Measurements from ENCODE around the gene ITGA1. TPM values are rescaled to one million over a fixed set of nuclear protein-coding genes. Genes with fewer than 3 reads are reported as not detected.

Gene ITGA1
- total RNA-seq, 4 donors from 2014 or later = 41.8 to 94.0 (median 69.6) TPM

DNA sequence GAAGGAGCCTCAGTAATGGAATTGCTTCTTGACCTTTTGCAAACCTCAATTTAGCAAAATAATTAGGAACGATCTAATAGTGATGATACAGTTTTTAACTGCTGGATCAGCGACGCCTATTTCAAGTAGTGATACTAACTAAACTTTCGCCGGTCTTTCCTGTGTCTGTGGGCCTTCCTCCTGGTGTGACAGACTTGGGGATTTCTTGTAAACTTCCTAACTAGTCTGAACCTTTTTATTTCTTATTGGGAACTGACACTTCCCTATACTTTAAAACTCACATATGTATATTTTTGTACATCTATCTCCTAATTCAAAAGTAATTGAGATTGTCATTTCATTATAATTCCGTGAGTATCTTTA is 15.2 kb downstream of the ITGA1 start:
- Histone ChIP-seq H3K27me3 (no peaks in the 10 kb centered on the region), H3K9me3 (no peaks in the 10 kb centered on the region), H3K36me3 (no peaks in the 10 kb centered on the region), H3K27ac (peak overlapping the region; percentile 32 to 96), H3K4me1 (peaks cover 0 to 24% of the 10 kb centered on the region in 2 donors), H3K4me3 (peak overlapping the region in 1 of 2 donors; percentile 54)
- TF ChIP-seq, protein P1, sequence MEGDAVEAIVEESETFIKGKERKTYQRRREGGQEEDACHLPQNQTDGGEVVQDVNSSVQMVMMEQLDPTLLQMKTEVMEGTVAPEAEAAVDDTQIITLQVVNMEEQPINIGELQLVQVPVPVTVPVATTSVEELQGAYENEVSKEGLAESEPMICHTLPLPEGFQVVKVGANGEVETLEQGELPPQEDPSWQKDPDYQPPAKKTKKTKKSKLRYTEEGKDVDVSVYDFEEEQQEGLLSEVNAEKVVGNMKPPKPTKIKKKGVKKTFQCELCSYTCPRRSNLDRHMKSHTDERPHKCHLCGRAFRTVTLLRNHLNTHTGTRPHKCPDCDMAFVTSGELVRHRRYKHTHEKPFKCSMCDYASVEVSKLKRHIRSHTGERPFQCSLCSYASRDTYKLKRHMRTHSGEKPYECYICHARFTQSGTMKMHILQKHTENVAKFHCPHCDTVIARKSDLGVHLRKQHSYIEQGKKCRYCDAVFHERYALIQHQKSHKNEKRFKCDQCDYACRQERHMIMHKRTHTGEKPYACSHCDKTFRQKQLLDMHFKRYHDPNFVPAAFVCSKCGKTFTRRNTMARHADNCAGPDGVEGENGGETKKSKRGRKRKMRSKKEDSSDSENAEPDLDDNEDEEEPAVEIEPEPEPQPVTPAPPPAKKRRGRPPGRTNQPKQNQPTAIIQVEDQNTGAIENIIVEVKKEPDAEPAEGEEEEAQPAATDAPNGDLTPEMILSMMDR (IDR thresholded peaks at IDR 0.05) = no peak
- TF ChIP-seq POLR2A (IDR thresholded peaks at IDR 0.05) = no peak
- intact Hi-C loops (cut with DNase I; ENCODE audit: low total_unique reads) = no loop called here
- DNase-seq = no peak

DNA sequence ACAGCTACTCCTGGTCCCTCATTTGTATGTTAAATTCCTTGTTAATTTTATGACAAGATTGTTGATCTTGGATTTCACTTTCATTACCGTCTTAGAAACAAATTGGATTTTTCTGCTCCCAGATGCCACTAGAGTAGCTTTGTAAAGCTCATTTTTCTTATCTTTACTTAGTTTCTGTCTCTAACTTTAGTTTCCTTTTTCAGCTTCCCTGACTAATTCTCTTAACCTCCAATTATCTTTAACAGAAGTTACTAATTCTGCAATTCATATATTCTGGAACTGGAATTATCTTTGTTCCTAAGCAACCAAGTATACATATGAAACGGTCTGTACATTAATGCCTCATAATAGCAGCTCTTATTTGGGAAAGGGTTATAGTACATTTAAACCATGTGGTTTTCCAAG is 16.7 kb downstream of the ITGA1 start:
- Histone ChIP-seq H3K36me3 (no peaks in the 10 kb centered on the region), H3K27ac (peak overlapping the region; percentile 16 to 96), H3K27me3 (no peaks in the 10 kb centered on the region), H3K9me3 (no peaks in the 10 kb centered on the region), H3K4me1 (peaks cover 4 to 26% of the 10 kb centered on the region in 2 donors), H3K4me3 (no peak overlapping the region)
- no peak for DNase-seq
- intact Hi-C loops (cut with DNase I; ENCODE audit: low total_unique reads) = no loop called here
- no peak for TF ChIP-seq POLR2A (IDR thresholded peaks at IDR 0.05)
- TF ChIP-seq, protein P1 (IDR thresholded peaks at IDR 0.05) = no peak

DNA sequence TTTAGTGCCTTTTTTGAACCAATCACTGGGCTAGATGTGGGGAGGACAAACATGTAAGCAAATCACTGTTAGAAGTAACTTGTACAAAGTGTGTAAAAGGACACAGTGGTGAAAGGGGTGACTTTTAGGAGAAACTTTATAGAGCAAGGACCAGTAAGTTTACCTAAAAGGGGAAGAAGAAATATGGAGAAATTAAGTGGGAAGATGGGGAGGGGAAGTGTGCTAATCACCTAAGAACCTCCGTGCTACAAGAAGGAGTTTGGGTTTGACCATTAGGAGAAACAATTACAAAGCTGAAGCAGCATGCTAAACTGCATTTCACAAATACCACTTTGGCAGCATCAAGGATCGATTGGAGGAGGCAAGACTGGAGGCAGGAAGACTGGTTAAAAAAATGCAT is 17.3 kb downstream of the ITGA1 start:
- peaks cover 4 to 26% of the 10 kb centered on the region in 2 donors for H3K4me1 ChIP-seq
- peak overlapping the region; percentile 16 to 96 for H3K27ac ChIP-seq
- no peaks in the 10 kb centered on the region for H3K9me3 ChIP-seq
- TF ChIP-seq, protein P1 (IDR thresholded peaks at IDR 0.05) = no peak
- H3K27me3 ChIP-seq = no peaks in the 10 kb centered on the region
- H3K36me3 ChIP-seq = no peaks in the 10 kb centered on the region
- no peak overlapping the region for H3K4me3 ChIP-seq
- intact Hi-C loops (cut with DNase I; ENCODE audit: low total_unique reads) = no loop called here
- no peak for DNase-seq

DNA sequence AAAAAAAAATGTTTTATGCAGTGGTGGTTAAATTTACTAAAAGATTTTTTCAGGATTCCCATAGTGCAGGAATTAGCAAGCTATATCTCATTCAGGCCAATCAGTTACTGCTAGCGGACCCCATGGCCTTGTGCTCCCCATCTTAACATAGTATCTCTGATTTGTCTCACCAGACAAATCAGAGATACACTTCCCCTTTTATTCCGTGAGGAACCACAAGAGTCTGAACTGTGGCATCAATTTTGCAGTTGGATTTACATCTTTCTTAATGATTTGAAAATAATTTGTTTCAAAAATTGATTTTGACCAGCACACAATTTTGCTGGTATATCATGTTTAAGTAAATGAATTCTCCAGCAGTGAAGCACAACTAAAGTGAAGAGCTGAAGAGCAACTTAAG is 17.9 kb downstream of the ITGA1 start:
- Histone ChIP-seq H3K9me3 (no peaks in the 10 kb centered on the region), H3K27me3 (no peaks in the 10 kb centered on the region), H3K27ac (peak overlapping the region in 1 of 2 donors; percentile 96), H3K4me1 (peaks cover 4 to 26% of the 10 kb centered on the region in 2 donors), H3K4me3 (no peak overlapping the region), H3K36me3 (no peaks in the 10 kb centered on the region)
- intact Hi-C loops (cut with DNase I; ENCODE audit: low total_unique reads) = no loop called here
- DNase-seq = no peak
- TF ChIP-seq POLR2A (IDR thresholded peaks at IDR 0.05) = no peak
- TF ChIP-seq, protein P1 (IDR thresholded peaks at IDR 0.05) = no peak

DNA sequence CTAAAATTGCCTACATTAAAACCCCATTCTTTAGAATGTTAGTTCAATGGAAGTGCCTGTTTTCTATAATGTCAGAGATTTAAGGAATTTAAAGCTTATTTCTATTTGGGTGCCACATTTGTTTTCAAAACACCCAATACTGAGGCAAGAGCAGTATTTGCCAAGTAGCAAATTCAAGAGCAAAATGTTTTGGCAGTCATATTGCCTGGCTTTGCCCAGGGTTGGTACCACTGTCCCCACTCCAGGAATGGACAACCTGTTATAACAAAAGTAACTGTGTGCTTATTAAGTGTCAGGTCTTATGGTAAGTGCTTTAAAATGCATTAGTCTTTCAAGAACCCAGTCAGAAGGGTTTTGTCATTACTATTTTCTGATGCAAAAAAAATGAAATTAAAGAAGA is 19.3 kb downstream of the ITGA1 start:
- DNase-seq = no peak
- Histone ChIP-seq H3K4me1 (peaks cover 4 to 26% of the 10 kb centered on the region in 2 donors), H3K9me3 (no peaks in the 10 kb centered on the region), H3K27me3 (no peaks in the 10 kb centered on the region), H3K36me3 (no peaks in the 10 kb centered on the region), H3K27ac (peak overlapping the region; percentile 73 to 96), H3K4me3 (no peak overlapping the region)
- TF ChIP-seq, protein P1 (IDR thresholded peaks at IDR 0.05) = no peak
- no peak for TF ChIP-seq POLR2A (IDR thresholded peaks at IDR 0.05)
- intact Hi-C loops (cut with DNase I; ENCODE audit: low total_unique reads) = no loop called here
